ENCODE data around the gene IL1B. TPM values are rescaled to one million over a fixed set of nuclear protein-coding genes. Genes with fewer than 3 reads are reported as not detected.

The IL1B gene
- polyA plus RNA-seq, 1 of the 3 experiments (the other 2 are of a cell fraction) = 0.25 TPM

DNA sequence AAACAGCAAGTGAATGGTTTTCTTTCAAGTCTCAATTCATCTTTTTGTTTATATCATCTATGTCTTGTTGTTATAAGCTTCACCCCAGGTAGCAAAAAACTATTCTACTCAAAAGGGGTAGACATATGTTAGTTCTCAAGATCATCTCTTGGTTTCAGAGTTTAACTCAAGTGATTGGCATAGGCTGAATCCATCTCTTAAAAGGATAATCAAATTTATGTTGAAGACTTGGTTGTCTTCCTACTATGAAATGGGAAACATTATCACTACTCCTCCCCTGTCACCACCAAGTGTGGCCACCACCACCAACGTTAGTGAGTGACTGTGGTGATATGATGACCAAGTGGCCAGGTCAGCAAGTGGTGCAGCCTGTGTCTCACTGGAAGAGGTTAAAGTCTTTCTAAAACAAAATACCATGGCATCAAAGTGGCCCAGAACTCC lies 1.5 kb downstream of the IL1B start:
- H3K9ac ChIP-seq = no peak overlapping the region
- no peaks in the 10 kb centered on the region for H3F3A ChIP-seq (replicated peaks; ENCODE audit: insufficient read depth)
- no peaks in the 10 kb centered on the region for H3K9me2 ChIP-seq
- no peaks in the 10 kb centered on the region; a peak in 1 of 4 replicates for H3K4me1 ChIP-seq (ENCODE audit: control insufficient read depth in 1 of 2, insufficient read depth in 2 of 2, low read depth in 1 of 2, low read length in 1 of 2)
- TF ChIP-seq NFIC (IDR thresholded peaks at IDR 0.05; ENCODE audit: borderline replicate concordance) = no peak
- TF ChIP-seq TAF1 (IDR thresholded peaks at IDR 0.05; ENCODE audit: borderline replicate concordance, low read depth, low read length) = no peak
- no peak for TF ChIP-seq EP300 (IDR thresholded peaks at IDR 0.05; ENCODE audit: borderline replicate concordance in 1 of 2, low read depth in 1 of 2, low read length in 1 of 2)
- TF ChIP-seq, protein P1, sequence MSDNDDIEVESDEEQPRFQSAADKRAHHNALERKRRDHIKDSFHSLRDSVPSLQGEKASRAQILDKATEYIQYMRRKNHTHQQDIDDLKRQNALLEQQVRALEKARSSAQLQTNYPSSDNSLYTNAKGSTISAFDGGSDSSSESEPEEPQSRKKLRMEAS (IDR thresholded peaks at IDR 0.05; ENCODE audit: low read depth) = no peak
- no peak for TF ChIP-seq FOXJ3 (CRISPR knock-in tag; IDR thresholded peaks at IDR 0.05)
- TF ChIP-seq RFX5 (IDR thresholded peaks at IDR 0.05; ENCODE audit: low read length) = no peak
- TF ChIP-seq EZH2phosphoT487 (IDR thresholded peaks at IDR 0.05; ENCODE audit: borderline replicate concordance, low read depth) = no peak
- no peak for TF ChIP-seq SMC3 (IDR thresholded peaks at IDR 0.05; ENCODE audit: low read depth, low read length)
- TF ChIP-seq RAD21 (IDR thresholded peaks at IDR 0.05; ENCODE audit: low read length) = no peak
- no peak for TF ChIP-seq NRF1 (IDR thresholded peaks at IDR 0.05; ENCODE audit: low read depth, low read length)
- TF ChIP-seq, protein P2, sequence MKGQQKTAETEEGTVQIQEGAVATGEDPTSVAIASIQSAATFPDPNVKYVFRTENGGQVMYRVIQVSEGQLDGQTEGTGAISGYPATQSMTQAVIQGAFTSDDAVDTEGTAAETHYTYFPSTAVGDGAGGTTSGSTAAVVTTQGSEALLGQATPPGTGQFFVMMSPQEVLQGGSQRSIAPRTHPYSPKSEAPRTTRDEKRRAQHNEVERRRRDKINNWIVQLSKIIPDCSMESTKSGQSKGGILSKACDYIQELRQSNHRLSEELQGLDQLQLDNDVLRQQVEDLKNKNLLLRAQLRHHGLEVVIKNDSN (IDR thresholded peaks at IDR 0.05; ENCODE audit: borderline replicate concordance, low read depth) = no peak
- TF ChIP-seq MXI1 (IDR thresholded peaks at IDR 0.05; ENCODE audit: low read depth, low read length) = no peak
- TF ChIP-seq, protein P3, sequence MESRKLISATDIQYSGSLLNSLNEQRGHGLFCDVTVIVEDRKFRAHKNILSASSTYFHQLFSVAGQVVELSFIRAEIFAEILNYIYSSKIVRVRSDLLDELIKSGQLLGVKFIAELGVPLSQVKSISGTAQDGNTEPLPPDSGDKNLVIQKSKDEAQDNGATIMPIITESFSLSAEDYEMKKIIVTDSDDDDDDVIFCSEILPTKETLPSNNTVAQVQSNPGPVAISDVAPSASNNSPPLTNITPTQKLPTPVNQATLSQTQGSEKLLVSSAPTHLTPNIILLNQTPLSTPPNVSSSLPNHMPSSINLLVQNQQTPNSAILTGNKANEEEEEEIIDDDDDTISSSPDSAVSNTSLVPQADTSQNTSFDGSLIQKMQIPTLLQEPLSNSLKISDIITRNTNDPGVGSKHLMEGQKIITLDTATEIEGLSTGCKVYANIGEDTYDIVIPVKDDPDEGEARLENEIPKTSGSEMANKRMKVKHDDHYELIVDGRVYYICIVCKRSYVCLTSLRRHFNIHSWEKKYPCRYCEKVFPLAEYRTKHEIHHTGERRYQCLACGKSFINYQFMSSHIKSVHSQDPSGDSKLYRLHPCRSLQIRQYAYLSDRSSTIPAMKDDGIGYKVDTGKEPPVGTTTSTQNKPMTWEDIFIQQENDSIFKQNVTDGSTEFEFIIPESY (IDR thresholded peaks at IDR 0.05; ENCODE audit: borderline replicate concordance, low read depth) = no peak
- TF ChIP-seq, protein P4, sequence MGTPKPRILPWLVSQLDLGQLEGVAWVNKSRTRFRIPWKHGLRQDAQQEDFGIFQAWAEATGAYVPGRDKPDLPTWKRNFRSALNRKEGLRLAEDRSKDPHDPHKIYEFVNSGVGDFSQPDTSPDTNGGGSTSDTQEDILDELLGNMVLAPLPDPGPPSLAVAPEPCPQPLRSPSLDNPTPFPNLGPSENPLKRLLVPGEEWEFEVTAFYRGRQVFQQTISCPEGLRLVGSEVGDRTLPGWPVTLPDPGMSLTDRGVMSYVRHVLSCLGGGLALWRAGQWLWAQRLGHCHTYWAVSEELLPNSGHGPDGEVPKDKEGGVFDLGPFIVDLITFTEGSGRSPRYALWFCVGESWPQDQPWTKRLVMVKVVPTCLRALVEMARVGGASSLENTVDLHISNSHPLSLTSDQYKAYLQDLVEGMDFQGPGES (IDR thresholded peaks at IDR 0.05; ENCODE audit: low read depth, low read length) = no peak
- TF ChIP-seq, protein P5, sequence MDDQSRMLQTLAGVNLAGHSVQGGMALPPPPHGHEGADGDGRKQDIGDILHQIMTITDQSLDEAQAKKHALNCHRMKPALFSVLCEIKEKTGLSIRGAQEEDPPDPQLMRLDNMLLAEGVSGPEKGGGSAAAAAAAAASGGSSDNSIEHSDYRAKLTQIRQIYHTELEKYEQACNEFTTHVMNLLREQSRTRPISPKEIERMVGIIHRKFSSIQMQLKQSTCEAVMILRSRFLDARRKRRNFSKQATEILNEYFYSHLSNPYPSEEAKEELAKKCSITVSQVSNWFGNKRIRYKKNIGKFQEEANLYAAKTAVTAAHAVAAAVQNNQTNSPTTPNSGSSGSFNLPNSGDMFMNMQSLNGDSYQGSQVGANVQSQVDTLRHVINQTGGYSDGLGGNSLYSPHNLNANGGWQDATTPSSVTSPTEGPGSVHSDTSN (IDR thresholded peaks at IDR 0.05) = no peak
- no peak for TF ChIP-seq CTCF (IDR thresholded peaks at IDR 0.05)
- TF ChIP-seq YY1 (IDR thresholded peaks at IDR 0.05; ENCODE audit: low read depth) = no peak
- no peak for TF ChIP-seq JUND (IDR thresholded peaks at IDR 0.05)
- ChIA-PET CTCF (interaction anchor here (1.5 kb wide), 1 partner anchor 85 kb away, joined by 5 read pairs; no protein-coding TSS in a partner anchor), POLR2A (no interaction called here)
- H3K4me3 ChIP-seq (ENCODE audit: low read depth in 2 of 2, low read length in 1 of 2) = no peak overlapping the region
- H3K27me3 ChIP-seq (ENCODE audit: insufficient read depth) = no peaks in the 10 kb centered on the region; the same call in 1 of the 2 replicates
- no peak overlapping the region for H2AFZ ChIP-seq (ENCODE audit: low read depth)
- H3K36me3 ChIP-seq (replicated peaks in 1 of 2; ENCODE audit: control insufficient read depth in 1 of 2, insufficient read depth in 2 of 2, low read length in 1 of 2) = no peaks in the 10 kb centered on the region
- no peak overlapping the region for H3K4me2 ChIP-seq
- H3K9me3 ChIP-seq = no peaks in the 10 kb centered on the region
- DNase-seq = no peak
- H3K79me2 ChIP-seq (ENCODE audit: insufficient read depth) = no peaks in the 10 kb centered on the region
- H3K27ac ChIP-seq (ENCODE audit: low read depth in 2 of 2, low read length in 1 of 2) = no peak overlapping the region
- H4K20me1 ChIP-seq (ENCODE audit: insufficient read depth) = no peaks in the 10 kb centered on the region
- 7% methylated on average over 1 of the region's 1 CpG for WGBS (ENCODE audit: low lambda C conversion rate)
